C4-2B (cell line): ENCODE results near the gene BBC3.

Experiments used
- H3K27ac ChIP-seq: fragments of 450-650 bp; 2 replicates; pipeline ENCODE4 v1.5.1; 2017
- ZFX ChIP-seq: fragments of 450-650 bp; IDR thresholded peaks from 2 replicates; pipeline ENCODE4 v1.6.1; 2017
- TF ChIP-seq, protein P1 (sequence below): fragments of 450-650 bp; conservative IDR thresholded peaks from 2 replicates; pipeline ENCODE4 v1.5.1; 2017; ENCODE audit warnings: mild to moderate bottlenecking

BBC3 gene

GRCh38 chr19:47190167-47190727 is 40.8 kb downstream of the BBC3 start:
- H3K27ac ChIP-seq = peak overlapping the region; percentile 68
- TF ChIP-seq ZFX = no peak
- TF ChIP-seq, protein P1, sequence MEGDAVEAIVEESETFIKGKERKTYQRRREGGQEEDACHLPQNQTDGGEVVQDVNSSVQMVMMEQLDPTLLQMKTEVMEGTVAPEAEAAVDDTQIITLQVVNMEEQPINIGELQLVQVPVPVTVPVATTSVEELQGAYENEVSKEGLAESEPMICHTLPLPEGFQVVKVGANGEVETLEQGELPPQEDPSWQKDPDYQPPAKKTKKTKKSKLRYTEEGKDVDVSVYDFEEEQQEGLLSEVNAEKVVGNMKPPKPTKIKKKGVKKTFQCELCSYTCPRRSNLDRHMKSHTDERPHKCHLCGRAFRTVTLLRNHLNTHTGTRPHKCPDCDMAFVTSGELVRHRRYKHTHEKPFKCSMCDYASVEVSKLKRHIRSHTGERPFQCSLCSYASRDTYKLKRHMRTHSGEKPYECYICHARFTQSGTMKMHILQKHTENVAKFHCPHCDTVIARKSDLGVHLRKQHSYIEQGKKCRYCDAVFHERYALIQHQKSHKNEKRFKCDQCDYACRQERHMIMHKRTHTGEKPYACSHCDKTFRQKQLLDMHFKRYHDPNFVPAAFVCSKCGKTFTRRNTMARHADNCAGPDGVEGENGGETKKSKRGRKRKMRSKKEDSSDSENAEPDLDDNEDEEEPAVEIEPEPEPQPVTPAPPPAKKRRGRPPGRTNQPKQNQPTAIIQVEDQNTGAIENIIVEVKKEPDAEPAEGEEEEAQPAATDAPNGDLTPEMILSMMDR = no peak

GRCh38 chr19:47188507-47189033 is 42.4 kb downstream of the BBC3 start:
- peak overlapping the region; percentile 65 for H3K27ac ChIP-seq
- TF ChIP-seq, protein P1 = no peak
- no peak for TF ChIP-seq ZFX

DNA sequence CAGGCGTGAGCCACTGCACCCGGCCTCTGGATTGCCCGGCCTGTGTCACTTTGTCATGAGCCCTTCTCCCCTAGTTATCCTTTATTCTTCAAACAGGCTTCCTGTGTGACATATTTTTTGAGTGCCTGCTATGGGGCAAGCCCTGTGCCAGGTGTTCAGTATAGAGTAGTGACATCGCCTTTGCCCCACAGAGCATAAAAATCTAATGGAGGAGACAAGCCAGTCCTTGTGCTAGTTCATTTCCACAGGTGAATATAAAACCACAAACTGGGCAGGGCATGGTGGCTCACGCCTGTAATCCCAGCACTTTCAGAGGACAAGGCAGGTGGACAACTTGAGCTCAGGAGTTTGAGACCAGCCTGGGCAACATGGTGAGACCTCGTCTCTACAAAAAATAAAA is 43.2 kb downstream of the BBC3 start:
- TF ChIP-seq ZFX = no peak
- TF ChIP-seq, protein P1 = no peak
- H3K27ac ChIP-seq = peak overlapping the region; percentile 65

GRCh38 chr19:47187335-47187655 is 43.7 kb downstream of the BBC3 start:
- H3K27ac ChIP-seq = peak overlapping the region; percentile 65; the same call in 1 of the 2 replicates
- TF ChIP-seq ZFX = no peak
- TF ChIP-seq, protein P1 = no peak

- H3K27ac ChIP-seq = no peak overlapping the region
- TF ChIP-seq, protein P1 = no peak
- TF ChIP-seq ZFX = no peak
These were observed 44.3 kb downstream of the BBC3 start for GRCh38 chr19:47186446-47187334.

GRCh38 chr19:47183601-47184000 is 47.4 kb downstream of the BBC3 start:
- TF ChIP-seq, protein P1 = no peak
- TF ChIP-seq ZFX = no peak
- no peak overlapping the region for H3K27ac ChIP-seq

DNA sequence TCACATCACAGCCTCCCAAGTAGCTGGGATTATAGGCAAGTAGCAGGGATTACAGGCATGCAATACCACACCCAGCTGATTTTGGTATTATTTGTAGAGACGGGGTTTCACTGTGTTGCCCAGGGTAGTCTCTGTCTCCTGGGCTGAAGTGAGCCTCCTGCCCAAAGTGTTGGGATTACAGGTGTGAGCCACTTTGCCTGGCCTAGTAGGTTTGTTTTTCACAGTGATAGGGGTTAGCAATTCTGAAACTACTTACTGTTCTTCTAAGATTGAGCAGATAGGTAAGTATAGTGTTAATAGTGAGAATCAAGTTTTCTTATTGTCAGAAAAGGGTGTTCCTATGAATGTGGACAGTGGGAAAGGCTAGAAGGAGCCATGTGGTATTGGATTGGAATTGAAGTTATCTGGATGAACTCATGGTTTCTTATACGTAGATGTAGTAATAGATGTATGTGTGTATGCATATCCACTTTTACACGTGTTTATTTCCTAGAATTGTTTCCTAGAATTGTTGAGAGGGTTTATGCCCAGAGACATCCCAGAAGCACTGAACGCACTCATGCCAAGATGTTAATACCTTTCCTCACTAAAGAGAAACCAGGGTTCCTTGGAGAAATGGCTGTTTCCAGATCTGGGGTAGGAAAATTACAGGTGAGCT is 51.2 kb downstream of the BBC3 start:
- no peak overlapping the region for H3K27ac ChIP-seq
- TF ChIP-seq, protein P1 = no peak
- no peak for TF ChIP-seq ZFX
